Raji (cell line): Measurements from ENCODE around the gene PIK3CA.

Experiments
- POLR2A ChIP-seq: IDR thresholded peaks from 2 replicates; pipeline ENCODE4 v1.6.1; 2011; ENCODE audit warnings: low read depth, low read length, control low read depth; ENCODE audit not compliant: insufficient read depth

The PIK3CA gene

DNA sequence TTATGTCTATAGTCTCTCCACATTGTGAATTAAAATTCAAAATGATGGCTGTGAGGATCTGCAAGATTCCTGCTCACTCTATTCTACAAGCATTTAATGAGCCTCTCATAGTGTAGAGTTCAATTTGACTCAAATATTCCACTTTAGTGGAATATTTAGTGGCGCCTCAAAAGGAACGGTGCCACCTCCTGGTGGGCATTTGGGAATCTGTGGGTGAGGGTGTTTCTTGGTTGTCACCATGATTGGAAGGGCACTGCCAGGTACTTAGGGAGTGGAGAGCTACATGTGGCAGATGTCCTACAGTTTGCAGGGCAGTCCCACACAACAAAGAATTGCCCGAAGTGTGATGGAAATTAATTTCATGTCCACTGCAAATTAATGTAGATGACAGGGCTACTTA is 124.2 kb downstream of the PIK3CA start:
- TF ChIP-seq POLR2A, result no peak

DNA sequence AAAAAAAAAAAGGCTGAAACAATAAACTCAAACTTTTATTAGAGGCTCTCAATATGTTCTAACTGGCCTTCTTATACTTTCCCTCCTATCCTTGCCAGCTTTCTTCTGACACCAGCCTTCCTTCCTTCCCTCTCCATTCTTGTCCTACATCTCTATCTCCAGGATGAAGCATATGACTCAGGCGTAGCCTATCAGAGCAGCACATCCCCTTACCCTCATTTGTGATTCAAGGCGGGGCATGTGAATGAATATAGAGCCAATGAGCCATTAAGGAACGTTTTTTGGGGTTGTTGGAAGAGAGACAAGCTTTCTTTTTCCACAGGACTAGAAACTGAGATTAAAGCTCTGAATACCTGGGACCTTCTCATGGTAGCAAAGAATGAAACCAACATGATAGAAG is 127.8 kb downstream of the PIK3CA start:
- no peak for TF ChIP-seq POLR2A

DNA sequence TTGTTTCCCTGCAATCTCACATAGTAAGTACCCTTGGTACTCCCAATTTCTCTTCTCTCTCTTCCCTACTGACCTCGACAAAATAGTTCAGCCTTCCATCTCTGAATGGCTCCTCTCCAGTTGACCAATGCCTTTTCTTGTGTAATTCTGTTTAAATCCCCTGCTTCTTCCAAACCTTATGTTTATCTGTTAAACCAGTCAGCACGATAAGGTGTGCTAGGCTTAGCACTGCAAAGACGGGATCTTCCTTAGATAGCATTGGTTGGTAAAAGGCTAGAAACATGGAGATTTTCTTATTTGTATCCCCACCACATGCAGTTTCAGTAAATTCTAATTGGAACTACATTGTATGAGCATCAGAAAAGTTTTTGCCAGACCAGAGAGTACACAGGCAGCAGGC is 128.6 kb downstream of the PIK3CA start:
- TF ChIP-seq POLR2A, result no peak

DNA sequence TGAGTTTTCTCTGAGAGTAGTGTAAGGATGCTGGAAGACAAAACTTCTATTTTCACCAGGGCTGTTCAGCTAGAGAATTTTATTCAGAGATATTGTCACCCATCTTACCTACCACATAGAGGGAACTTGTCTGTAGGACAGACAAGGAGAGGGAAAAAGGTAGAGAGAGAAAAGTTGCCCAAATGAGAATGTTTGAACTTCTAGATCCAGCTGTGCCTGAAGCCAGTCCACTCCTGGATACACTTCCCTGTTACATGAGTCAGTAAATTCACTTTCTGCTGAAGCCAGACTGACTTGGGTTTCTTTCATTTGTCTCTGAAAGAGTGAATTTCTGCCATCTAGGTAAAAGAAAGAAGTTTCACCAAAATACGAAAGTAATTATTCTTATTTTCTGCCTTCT is 130.0 kb downstream of the PIK3CA start:
- TF ChIP-seq POLR2A, result no peak

DNA sequence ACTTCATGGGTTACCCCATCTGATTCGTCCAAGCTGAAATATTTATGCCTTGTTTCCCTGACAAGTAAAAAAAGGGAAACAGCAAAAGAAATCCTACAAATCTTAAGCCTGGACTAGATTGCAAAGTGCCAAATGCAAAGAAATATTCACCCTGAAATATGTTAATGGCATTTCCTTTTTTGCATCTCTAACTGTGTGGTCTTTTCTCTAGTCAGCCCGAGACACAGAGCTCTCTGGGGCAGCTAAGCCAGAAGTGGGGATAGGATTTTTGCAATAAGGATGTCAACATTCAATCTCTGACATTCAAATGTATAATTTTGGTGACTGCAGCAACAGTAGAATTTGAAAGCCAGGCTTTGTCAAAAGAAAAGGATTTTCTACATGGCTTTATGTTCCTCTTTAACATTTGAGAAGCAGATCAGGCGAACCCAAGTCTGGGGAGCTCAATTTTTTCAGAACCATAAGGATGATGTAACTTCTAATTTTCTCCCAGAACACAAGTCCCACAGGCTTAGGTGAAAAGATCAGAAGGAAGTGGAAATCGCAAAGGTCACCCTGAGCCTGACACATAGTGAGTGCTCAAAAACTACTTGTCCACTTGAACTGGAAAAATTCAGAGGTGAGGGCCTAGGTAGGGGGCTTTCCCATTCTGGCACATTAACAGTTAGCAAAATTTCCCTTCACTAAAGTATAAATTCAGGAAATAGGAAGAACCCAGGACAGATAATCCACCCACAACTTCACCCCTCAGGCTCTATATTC is 131.0 kb downstream of the PIK3CA start:
- no peak for TF ChIP-seq POLR2A

DNA sequence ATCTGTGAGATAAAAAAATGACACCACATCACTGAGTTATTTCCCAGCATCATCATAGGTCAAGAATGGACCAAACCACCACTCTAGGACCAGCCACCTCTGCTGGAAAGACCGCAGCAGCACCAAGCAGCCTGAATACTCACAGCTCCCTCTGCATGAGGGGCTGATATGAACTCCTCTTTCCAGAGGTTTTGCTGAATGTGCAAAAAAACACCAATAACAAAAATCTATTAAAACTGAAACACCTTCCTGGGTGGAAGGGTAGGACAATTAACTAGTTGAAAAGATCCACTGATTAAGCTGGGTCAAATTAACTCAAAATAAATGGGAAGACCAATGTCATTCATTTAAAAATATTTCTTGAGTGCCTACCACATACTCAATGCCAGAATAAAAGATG is 131.7 kb downstream of the PIK3CA start:
- no peak for TF ChIP-seq POLR2A

DNA sequence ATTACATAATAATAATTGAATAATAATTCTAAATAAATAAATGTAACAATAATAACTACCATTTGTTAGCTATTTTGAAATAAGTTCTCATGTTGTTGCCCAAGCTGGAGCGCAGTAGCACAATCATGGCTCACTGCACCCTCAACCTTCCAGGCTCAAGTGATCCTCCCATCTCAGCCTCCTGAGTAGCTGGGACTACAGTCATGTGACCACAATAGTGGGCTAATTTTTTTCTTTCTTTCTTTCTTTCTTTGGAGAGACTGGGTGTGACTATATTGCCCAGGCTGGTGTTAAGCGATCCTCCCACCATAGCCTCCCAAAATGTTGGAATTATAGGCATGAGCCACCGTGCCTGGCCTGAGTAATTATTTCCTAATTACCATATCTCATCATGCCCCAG is 133.7 kb downstream of the PIK3CA start:
- TF ChIP-seq POLR2A, result no peak

DNA sequence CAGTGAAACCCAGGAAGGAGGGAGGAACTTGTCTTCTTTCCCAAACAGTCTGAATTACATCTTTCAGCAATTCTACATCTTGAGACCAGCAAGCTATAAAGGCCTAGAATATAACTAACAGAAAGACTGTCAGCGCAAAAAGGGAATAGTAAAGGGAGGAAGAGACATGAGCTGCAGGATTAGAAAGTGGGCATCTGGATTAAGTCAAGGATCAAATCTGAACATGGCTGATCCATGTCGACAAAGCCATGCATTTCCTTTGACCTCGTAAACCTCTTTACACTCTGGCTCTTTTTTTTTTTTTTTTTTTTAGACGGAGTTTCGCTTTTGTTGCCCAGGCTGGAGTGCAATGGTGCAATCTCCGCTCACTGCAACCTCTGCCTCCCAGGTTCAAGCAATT is 138.2 kb downstream of the PIK3CA start:
- TF ChIP-seq POLR2A, result no peak

DNA sequence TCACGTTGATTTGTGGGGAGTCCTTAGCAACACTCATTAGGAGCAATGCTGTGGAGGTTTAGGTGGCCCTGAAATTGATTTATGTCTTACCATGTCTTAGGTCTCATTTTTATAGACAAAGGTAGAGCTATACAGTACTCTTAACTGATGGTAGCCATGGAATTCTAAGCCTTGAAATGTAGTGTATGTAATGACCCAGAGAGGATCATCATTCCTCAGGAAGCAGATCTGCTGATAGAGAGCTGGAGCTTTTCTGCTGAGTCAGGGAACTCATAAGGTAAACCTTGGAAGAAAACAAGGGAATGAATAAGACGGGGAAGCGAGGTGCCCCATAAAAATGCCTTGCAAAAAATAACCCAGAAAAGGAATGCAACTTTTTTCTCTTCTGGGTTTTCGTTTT is 140.7 kb downstream of the PIK3CA start:
- TF ChIP-seq POLR2A, result no peak

DNA sequence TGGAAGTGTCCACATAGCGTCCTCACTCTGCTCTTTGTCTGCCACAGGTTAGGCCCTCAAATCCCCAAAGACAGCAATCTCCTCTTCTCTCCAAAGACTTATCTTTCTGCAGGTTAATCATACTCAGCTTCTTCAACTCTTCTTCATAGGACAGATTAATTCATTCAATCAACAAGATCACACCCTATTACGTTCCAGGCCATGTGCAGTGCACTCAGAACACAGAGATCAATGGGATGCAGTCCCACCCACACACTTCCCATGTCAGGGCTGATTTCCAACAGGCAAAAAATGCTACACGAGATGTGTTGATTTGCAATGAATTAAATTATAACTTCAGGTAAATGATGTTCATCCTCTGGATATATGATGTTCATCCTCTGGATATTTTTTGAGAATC is 141.1 kb downstream of the PIK3CA start:
- no peak for TF ChIP-seq POLR2A
